Measurements from ENCODE around the gene VEGFC.

VEGFC gene

GRCh38 chr4:176680668-176681180 lies 112.0 kb downstream of the VEGFC start:
- no peak for DNase-seq (ENCODE audit: low spot score)

GRCh38 chr4:176676901-176677300 lies 115.8 kb downstream of the VEGFC start:
- no peak for DNase-seq (ENCODE audit: low spot score)

DNA sequence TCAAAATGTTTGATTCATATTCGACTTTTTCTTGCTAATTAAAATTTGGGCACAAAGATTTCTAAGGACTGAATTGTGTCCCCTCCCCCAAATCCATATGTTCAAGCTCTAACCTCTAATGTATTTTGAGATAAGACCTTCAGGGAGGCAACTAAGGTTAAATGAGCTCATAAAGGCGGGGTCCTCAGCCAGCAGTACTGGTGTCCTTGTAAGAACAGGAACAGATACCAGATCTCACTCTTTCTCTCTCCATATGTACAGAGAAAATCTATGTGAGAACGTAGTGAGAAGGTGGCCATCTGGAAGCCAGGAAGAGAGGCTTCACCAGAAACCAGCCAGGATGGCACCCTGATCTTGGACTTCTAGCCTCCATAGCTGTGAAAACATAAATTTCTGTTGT lies 116.9 kb downstream of the VEGFC start:
- no peak for DNase-seq (ENCODE audit: low spot score)

- no peak for DNase-seq (ENCODE audit: low spot score)
Measured at GRCh38 chr4:176671532-176671931, 121.2 kb downstream of the VEGFC start.

- no peak for DNase-seq (ENCODE audit: low spot score)
Measured at GRCh38 chr4:176668324-176668723, 124.4 kb downstream of the VEGFC start.

DNA sequence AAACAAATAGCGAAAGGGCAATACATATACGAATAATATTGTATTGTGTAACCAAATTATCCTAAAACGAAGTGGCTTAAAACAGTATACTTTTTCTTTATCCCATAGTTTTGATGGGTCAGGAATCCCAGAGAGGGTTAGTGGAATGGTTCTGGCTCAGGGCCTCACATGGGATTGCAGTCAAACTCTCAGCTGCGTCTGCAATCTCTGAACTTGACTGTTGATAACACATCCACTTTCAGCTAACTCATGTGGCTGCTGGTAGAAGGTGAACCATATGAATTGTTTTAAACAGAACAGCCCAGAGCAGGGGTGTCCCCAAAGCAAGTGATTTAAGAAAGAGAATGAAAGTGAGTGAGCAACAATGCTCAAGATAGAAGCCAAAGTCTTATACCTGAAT lies 127.8 kb downstream of the VEGFC start:
- no peak for DNase-seq (ENCODE audit: low spot score)

GRCh38 chr4:176660561-176660960 lies 132.2 kb downstream of the VEGFC start:
- DNase-seq (ENCODE audit: low spot score) = no peak

DNA sequence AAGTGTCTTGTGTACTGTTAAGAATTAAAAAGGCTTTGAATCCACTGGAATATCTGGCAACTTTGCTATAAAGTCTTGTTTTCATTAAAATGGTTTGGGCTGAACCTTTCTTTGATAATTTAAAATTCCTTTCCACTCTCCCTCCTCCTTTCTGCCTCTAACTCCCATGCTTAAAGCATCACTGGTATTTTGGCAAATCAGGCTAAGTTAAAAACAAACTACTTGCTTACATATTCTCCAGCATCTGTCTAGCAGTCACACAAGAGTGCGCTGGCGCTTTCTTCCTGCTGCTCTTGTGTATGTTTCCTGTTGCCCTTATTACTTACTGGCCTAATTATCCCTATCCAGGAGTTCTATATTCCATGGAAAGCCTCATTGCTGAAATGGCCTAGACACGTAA lies 136.6 kb downstream of the VEGFC start:
- no peak for DNase-seq (ENCODE audit: low spot score)

DNA sequence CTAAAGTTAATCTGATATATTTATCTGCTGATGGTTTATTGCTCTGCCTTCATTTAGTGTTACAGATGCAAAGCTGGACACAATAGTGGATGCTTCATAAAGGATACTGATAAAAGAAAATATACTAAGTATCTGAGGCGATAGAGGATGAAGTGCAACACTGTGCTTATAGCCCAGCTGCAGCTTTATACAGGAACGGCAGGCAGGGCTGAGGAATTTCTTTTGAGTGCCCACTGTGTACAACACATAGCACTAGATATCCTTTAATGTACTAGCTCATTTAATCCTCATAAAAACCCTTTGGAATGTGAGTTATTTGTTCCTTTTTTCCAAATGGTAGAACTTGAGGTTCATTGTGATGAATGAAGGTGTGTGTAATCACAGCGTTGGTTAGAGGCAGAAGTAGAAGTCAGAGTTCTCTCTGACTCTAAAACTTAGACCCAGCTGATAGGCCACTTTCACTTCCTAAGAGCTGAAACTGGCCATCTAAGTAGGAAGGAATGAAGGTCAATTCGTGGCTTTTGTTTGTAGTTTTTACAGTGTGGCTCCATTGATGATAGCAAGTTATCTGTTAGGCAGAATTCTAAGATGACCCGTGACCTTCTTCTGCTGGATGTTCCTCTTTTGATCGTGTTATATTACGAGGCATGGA lies 138.0 kb downstream of the VEGFC start:
- DNase-seq (ENCODE audit: low spot score) = no peak

GRCh38 chr4:176653401-176654220 lies 139.1 kb downstream of the VEGFC start:
- no peak for DNase-seq (ENCODE audit: low spot score)

DNA sequence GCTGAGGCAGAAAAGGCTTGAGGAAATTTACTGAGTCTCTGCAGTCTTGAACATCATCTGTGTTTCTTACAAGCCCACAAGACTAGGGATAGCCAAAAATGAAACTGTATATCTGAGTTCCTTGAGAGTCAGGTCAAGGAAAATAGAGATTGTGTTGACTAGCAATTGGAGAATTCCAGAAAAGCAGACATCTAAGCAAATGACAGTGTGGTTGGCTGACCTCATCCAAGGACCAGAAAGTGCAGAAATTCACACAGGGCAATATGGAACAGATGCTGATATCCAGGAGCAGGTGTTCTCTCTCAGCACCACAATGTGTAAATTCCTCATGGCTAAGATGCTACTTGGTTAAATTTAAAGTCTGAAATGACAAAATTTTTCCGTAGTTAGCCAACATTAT lies 146.4 kb downstream of the VEGFC start:
- no peak for DNase-seq (ENCODE audit: low spot score)

DNA sequence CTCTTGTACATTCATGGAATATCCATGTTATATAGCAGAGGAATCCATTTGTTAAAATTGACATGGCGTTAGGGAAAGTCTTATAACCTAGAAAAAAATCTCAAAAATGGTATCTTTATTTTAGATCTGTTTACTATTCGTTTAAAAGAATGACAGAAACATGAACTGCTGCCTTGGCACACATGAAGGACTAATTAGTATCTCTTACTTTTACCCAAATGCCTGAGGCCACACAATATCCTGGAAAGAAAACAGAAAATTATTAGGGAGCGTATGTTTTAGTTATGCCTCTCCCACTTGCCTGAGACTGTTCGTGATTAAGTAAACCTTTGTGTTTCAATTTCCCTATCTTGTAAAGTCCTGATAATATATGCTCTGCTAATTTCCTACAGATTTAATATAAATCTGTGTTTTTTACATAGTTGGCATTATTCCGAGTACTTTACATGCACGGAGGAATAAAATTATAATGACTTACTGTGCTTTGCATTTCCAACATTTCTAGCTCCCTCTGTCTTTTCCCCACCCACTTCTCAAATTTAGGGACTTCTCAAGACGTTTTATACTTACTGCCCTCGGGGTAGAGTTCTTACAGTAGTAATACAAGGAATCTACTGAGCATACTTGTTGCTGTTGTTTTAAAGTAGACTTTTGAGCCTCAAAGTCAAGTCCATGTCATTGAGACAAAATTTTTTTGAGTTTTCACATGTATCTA lies 147.3 kb downstream of the VEGFC start:
- no peak for DNase-seq (ENCODE audit: low spot score)

GRCh38 chr4:176642472-176642871 lies 150.2 kb downstream of the VEGFC start:
- DNase-seq (ENCODE audit: low spot score) = no peak

- no peak for DNase-seq (ENCODE audit: low spot score)
Measured at GRCh38 chr4:176641237-176641636, 151.5 kb downstream of the VEGFC start.

DNA sequence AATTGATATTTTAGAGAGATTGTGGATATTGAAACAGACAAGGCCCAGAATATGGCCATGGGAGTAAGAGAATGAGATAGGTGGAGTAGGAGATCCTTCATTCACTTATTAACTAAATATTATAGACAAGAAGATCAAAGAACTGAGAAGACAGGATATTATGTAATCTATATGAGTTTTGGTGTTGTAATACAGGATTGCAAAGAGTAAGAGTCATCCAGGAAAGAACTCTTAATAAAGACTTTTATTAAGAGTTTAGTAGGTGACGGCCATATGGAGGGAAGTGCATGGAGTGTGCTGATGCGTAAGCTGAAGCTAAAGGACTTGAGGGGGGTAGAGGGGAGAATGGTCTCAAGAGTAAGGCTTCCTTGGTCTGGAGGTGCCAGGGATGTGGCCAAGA lies 153.7 kb downstream of the VEGFC start:
- no peak for DNase-seq (ENCODE audit: low spot score)

DNA sequence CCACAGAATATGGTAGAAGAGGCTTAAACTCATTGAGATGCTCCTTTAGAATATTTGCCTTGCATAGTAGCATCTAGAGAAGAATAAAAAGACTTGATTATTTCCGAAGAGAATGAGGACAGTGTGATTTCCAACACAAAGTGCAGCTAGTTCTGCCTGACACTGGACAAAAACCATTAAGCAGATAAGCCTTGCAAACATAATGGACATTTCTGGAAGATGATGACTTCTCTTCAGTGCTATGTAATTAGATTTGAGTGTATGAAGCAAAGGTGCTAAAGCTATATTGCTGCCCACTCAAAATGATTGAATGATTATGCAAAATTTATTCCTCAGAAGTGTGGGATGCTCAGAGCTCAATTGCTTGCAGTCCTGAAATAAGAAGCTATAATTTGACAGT lies 156.4 kb downstream of the VEGFC start:
- no peak for DNase-seq (ENCODE audit: low spot score)

DNA sequence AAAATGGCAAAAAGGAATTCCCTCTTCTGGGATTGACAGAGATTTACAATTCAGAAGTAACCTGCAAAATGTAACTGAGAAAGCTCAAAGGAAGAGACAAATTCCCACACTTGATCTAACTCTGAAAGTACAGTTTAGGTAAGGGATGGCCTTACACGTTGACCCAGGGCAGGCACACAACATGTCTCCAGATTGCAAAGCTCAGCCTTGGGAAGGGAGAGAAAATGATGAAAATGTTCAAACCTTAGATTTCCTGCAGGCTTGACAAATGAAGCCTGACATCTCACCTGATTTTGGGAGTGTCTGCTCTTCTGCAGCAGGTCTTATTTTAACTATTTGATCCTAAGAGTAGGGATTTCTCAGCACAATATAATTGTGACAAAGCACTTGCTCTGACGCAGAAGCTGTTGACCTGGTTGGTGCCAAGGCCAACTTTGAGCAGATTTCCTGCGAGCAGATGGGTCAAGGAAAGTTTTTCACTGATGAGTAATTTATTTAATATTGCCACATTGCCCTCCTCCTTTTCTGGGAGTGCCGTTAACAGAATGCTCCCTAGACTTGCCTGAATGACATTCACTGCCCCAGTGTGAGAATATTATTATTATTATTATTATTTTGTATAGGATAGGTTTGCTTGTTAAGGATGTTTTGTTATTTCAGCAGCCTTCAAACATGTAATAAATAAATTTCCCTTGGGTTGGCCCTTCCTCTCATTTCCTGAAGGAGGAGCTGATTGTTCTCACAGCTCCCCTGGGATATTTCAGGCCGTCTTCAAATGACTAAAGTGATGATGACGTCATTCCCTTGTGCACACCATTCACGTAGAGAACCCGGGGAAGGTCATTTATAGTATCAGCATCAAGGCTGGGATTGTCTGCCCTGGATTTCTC lies 157.1 kb downstream of the VEGFC start:
- DNase-seq (ENCODE audit: low spot score) = no peak

Data from cerebellar cortex (tissue), 1 donor.